Activated CD4-positive, alpha-beta T cell treated with anti-CD3 and anti-CD28 coated beads, Interleukin-2, amount 50 U/mL, for 16 hours (primary cell): ENCODE data around the gene POLR3GL.

Experiments used
- DNase-seq: peaks from one replicate; pipeline ENCODE4 v3.0.0-alpha.2; 2020

POLR3GL gene

DNA sequence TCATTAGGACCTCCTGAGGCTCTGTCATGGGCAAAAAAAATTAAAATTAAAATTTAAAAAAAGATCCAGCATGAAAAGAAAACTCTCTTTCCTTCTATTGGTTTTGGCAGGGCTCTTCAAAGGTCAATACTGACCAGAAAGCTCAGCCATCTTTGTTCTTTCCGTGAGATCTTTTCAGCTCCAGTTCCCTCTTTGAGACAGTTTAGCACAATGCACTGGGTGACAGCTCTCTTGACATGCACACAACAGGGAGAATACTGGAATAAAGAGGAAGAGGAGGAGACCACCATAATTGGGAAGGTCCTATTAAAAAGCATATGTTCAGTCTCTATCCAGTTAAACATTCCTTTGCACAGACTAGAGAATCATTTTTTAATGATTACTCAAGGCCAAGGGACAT is 13.0 kb upstream of the POLR3GL start:
- no peak for DNase-seq

DNA sequence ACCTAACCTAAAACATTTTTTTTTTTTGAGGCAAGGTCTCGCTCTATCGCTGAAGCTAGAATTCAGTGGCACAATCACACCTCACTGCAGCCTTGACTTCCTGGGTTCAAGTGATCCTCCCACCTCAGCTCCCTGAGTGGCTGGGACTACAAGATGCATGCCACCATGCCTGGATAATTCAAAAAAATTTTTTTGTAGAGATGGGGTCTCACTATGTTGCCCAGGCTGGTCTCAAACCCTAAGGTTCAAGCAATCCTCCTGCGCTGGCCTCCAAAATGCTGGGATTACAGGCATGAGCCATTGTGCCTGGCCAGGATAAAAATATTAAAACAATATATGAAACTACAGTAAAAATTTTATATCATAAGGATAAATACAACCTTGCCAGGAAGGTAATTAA is 11.6 kb upstream of the POLR3GL start:
- DNase-seq, result no peak

DNA sequence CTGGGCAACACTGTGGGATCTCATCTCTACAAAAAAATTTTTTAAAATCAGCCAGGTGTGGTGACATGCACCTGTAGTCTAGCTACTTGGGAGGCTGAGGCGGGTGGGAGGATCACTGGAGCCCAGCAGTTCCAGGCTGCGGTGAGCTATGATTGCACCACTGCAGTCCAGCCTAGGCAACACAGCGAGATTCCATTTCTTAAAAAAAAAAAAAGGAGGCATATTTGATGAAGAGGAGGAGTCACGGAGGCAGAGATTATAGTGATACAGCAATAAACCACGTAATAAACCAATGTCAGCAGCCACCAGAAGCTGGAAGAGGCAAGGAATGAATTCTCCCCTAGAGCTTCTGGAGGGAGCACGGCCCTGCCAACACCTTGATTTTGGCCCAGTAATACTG is 10.6 kb upstream of the POLR3GL start:
- DNase-seq, result no peak

DNA sequence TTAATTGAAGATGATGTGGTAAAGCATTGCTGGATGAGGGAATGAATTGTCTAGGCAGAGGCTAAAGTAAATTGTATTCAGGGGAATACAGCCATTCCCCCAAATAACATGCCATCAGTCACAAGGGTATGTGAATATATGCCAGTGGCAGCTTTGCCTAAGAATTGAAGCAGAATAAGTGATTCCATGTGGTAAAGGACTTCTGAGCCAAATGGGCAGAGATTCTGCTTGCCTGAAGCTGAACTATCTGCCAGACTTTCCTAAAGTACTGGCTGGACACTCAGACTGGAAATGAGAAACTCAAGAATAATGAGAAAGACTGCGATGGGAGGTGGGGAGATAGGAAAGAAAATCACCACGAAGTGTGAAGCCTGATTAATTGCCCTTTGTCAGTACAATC is 9.1 kb upstream of the POLR3GL start:
- DNase-seq, result no peak

DNA sequence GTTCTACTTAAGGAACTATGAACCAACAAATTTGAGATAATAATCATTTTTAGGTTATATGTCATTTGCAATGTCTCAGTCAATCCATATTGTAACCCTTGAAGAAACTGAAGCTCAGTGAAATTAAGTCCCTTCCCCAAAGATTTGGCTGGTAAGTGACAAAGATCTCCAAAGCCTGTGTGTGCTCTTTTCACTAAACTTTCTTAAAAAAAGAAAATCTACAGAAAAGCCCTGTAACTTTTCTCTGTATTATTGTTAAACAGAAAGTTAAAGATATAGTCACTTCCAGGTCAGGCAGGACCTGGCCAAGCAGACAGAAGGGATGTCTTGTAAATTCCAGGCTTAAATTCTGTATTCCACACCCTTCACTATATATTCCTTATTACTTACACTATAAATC is 8.1 kb upstream of the POLR3GL start:
- DNase-seq, result no peak

DNA sequence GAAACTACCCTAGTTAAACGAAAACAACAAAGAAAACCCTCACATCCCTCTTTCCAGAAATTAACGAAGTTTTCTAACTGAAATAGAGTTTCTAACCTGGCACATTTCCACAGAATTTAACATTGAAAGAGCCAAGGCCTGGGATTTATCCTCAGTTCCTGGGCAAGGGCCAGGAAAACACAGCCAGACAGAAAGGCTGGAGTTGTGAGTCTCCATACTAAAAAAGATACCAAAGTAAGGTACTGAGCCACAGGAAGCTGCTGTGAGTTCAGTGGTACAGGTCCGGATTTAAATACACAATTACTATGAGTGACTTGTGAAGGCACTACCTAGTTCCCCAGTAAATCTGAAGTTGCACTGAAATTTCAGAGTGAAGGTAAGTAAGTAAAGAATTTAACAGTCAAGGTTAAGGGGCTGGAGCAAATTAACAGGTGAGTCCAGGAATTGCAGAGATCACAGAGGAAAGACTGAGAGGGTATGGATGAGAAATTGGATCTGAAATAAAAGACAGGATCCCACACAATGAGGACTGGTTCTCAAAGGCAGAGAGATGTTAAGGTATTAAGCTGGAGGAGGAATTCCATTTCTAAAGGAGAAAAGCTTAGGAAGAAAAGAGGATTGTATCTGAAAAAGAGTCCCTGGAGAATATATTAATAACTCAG is 7.6 kb upstream of the POLR3GL start:
- DNase-seq, result no peak

DNA sequence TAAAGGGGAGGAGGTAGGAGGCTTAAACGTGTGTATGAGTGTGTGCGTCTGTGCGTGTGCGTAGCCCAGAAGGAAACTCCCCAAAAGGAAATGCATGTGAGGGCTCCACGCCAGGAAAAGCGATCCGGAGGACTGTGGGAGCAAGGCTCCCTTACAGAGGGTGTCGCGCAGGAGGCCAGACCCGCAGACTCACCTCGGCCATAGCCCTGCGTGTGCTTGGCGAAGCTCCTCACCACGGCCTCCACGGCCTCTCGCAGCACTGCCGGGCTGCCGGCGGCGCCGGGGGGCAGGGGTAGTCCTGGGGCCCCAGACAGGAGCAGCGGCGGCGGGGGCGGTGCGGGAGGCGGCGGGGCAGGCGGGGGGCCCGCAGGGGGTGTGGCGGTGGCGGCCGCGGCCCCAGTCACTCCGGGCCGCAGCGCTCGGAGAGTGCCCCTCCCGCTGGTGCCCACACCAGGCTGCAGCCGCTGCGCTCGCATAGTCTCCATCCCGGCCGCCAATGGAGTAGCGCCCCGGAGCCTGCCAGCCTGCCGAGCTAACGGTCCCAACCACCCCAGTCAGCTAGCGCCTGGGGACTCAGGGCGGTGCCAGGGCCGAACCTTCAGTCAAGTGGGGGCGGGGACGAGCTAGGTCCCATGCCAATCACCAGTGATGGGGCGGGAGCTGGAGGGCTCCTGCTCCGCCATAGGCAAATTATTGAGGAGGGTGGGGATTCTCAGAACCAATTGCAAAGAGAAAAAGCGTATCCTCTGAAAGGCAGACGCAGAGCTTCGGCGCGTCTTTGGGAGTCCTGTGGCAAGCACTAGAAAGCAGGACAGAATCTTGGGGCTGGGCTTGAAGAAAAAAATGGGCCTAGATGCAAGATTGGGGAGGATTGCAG is 6.8 kb upstream of the POLR3GL start, which contains the start of gene LIX1L:
Gene LIX1L (minus strand): TSS at position 575 of the 877 bp plus-strand sequence. CDS start 90 bp downstream, at position 485.
- DNase-seq, result peak; percentile 98

DNA sequence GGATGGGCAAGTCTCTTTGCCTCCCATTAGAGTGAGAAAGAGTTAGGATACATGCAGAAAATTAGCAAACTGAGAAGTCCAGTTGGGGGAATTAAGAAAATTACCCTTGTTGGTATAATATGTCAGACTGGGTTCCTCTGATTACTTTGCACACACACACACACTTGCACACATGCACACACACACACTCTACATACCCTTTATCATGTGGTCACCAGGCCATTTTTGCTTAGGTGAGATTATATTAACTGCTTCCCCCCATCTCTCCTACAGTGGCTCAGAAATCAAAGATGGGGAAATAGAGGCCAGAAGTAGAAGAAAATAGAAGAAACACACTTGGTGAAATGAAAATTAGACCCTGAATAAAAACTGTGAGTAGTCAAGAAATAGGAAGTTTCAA is 5.8 kb upstream of the POLR3GL start:
- DNase-seq, result no peak

DNA sequence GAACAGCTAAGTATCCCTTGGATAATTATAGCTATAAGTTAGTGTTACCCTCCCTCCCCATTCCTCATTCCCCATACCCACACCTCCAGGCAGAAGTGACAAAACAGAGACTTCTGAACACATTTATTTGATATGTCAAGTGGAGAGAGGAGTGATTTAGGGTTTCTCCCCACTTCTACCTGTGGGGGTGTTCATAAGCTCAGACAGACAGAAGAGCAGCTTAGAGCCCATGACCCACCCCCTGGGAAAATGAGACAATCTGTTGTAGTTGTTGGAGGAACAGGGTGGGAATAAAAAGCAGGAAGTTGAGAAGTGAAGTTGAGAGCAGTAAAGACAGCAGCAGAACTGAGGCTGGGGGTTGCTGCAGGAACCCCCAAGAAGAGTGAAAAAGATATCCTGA is 5.2 kb upstream of the POLR3GL start:
- DNase-seq, result no peak

DNA sequence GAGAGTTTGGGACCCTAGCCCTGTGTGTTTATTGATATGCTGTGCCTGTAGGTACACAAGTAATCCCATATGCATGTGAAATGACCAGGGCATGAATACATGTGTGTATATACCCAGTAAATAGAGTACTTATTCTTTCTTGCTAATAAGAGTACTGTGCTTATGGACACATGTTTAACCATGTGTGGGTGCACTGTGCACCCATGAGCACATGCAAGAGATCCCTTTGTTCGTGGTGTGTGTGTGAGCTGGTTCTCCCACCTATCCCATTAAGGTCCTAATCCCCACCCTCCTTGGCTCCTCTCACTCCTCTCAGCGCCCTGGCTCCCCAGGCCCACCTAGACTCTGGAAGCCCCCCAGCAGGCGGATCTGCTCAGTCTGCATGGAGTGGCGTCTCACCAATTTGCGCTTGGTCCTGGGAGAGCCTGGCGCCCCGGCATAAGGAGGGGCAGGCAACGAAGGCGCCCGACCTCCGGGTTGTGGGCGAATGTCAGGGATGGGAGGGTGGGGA is 4.5 kb upstream of the POLR3GL start:
- DNase-seq, result no peak

DNA sequence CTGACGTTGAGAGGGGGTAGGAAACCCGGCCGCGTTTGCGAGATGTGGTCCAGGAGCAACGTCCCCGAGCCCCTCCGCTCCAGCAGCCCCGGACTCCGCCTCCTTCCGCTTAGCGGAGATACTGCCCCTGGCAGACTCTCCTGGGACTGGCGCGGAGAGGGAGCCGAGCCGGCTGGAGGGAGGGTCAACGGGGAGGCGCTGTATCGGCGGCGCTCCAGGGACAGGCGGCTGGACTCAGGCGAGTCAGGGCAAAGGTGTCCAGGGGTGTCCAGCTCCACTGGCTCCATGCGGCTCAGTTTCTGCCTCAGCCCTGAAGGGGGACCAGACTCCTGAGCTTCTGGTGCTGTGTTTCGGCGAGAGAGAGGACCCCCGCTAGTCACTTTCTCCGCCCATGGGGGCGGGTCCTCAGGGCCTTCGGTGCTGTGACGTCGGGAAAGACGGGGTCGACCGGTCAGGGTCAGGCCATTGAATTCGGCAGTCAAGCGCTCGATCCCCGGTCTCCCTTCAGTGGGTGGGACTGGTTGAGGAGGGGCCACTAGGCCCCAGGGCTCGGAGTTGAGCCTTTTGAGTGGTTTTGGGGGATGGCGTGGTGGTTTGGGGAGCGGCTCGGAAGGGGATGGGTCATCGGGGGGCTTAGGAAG is 3.9 kb upstream of the POLR3GL start:
- peak; percentile 49 for DNase-seq

DNA sequence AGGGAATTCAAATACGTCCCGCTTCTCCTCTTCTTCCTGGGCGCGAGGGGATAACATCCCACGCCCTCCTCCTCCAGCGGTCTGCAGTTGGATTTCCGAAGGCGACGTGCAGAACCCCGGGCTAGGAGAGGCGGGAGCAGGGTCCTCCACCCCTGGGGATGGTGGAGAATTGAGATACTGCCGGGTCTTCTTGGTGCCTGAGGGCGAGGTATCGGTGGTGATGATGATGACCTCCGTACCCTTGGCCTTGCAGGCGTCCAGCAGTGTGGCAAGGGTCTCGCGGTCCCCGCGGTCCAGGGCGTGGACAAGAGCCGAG is 3.4 kb upstream of the POLR3GL start:
- no peak for DNase-seq

DNA sequence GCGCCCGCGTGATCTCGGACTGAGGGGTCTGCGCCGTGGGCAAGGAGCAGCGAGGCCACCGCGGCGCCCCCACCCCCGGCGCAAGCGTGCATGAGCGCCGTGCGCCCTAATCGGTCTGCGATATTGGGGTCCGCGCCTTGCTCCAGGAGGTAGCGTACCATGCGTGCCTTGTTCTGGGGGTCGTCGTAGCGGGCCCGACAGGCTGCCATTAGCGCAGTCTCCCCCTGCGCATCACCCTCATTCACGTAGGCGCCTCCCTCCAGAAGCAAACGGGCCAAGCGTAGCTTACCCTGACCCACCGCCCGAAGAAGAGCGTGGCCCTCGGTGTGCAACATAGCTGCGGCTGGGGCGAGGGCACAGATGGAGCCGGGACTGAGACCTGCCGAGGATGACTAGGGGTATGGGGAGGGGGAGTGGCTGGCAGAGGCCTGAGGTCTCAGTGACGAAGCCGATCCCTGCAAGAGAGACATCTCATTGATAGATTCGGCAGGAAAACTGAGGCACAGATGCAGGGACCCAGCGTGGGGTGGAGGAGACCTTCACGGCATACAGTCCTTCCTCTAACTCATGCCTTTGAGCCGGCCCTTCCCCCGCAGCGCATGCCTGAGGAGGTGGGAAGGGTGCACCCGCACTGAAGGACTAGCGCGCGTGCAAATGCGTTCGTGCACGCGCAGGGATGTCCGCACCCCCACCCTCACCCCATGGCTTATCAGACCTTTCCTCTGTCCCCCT is 2.9 kb upstream of the POLR3GL start:
- DNase-seq, result peak; percentile 58

DNA sequence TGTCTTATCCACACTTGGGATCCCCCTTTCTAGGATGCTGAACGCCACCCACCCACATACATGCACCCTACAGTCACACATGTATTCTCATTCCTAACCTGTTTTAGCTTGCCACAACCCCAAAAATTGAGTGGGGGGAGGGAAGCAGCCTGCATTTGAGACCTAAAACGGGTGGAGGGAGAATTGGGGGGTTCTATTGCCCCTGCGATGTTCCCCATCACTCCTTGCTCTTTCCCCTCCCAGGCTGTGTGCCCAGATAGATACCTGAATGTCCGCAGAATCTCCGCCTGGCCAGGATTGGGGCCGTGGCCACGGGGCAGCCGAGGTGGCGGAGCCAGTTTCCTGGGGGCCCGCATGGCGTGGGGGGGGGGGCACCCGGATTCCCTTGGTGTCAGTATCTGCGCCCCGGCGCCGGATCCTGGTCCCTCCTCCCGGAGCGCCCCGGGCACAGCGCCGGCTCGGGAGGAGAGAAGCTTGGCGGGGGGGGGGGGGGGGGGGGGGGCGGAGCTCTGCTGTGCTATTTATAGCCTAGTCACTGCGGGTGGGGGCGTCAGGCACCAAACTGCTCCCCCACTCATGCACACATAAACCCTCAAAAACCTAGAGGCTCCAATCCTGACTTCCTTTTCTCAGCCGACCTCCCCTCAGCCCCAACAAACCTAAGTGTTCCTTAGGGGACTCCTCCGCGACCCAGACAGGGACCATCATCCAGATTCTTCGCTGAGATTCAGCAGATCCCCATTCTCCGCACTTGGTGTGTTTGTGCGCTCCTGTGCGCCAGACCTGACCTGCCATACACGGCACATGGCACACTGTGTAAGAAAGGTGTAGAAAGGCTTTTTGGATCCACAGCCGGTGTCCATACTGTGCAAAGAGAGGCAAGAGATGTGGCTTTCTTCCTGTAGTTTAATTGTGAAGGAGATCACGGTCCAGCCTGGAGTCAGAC is 2.1 kb upstream of the POLR3GL start:
- DNase-seq, result no peak

DNA sequence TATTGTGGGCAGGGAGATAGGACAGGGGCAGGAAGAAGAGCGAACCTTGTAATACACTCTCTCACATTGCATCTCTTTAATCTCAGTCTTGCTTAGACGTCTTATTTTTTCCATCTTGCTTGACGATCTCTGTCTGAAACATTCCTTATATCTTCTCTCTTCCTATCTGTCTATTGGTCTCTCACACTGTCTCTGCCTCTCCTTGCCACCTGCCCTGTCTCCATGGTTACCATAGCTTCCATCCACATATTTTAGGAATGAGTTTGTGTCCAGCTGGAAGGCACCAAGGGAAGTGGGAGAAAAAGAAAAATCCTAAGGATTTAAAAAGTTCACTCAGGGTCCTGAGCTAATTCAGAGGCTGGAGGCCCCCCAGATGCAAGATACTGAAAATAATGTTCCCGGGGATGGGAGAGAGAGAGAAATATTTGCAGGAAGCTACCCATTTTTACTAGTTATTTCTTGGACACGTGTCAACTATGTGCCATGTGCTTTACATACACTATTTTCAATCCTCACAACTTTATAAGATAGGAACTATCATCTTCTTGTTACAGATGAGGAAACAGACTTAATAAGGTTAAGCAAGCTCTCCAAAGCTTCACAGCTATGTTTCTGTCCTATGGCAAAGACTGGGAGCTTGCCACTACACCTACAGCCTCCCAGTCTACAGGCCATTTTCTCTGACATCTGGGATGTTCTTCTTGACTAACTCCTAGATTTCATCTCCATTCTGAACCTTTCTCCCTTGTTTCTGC is 1.0 kb upstream of the POLR3GL start:
- DNase-seq, result no peak

DNA sequence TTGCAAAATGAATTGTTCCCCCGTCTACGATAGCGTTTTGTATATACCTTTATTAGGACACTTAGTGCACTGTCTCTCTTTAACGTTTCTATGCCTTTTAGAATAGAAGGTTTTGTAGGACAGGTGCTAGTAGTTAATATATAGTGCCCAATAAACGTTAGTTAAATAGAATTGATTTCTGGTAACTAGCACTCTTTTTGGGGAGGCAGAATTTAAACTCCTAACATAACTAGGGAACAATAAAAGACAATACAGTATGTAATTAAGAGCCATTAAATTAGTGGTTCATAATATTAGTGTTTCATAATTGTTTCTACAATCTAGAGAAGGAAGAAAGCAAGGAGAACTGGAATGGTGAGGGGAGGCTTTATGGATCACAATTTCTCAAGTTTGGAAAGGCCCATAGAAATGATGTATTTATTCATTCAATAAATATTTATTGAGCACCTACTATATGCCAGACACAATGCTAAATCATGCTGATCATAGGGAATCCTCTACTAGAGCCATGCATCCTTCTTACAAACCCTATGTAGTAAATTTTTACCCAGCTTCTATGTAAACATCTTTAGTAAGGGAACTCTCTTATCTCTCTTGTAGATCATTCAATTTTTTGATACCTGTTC is 742 bp downstream of the POLR3GL start:
- no peak for DNase-seq

DNA sequence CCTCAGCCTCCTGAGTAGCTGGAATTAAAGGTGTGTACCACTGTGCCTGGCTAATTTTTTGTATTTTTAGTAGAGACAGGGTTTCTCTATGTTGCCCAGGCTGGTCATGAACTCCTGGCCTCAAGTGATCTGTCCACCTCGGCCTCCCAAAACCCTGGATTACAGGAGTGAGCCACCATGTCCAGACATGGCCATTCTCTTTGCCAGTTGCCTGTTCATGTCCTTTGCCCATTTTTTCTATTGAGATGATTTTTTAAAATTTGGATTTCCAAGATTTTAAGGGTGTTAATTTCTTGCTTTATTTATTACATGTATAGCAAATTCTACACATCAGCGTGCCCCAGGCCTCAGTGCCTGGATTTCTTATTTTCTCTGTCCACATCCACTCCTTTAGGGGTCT is 2.8 kb downstream of the POLR3GL start:
- no peak for DNase-seq

DNA sequence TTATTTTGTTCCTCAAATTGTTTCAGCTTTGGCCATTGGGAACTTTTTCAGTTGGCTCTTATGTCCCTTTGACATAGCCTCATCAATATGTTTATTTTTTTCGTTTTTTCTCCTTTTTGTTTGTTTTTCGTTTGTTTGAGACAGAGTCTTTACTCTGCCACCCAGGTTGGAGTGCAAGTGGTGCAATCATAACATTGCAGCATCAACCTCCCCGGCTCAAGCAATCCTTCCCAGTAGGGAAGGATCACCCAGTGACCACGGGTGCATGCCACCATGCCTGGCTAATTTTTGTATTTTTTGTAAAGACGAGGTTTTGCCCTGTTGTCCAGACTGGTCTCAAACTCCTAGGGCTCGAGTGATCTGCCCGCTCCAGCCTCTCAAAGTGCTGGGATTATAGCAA is 8.1 kb downstream of the POLR3GL start:
- no peak for DNase-seq

DNA sequence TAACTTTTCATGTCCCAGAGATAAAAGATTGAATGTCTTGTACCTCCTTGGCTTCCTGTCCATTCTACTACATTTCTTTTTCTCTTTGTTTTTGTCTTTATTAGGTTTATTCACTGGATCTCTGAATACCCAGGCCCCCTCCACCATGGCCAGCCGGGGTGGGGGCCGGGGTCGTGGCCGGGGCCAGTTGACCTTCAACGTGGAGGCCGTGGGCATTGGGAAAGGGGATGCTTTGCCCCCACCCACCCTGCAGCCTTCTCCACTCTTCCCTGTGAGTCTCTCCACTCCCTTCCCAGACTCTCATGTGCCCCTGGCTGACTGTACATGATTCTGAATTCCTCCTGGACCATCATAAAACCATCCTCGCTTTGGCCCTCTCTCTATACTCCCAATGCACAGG is 10.2 kb downstream of the POLR3GL start:
- no peak for DNase-seq

DNA sequence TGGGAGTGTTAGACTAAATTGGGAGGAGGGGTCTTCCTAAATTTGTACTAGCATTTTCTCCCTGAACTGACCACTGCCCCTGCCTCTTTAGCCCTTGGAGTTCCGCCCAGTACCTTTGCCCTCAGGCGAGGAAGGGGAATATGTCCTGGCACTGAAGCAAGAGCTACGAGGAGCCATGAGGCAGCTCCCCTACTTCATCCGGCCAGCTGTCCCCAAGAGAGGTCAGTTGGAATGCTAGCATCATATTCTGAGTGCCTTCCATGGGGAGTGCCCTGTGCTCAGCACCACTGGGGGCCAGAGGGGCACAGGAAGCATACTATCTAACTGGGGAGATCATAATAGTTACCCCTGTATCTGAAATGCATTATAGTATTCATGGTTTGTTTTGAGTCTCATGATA is 10.7 kb downstream of the POLR3GL start:
- DNase-seq, result no peak

DNA sequence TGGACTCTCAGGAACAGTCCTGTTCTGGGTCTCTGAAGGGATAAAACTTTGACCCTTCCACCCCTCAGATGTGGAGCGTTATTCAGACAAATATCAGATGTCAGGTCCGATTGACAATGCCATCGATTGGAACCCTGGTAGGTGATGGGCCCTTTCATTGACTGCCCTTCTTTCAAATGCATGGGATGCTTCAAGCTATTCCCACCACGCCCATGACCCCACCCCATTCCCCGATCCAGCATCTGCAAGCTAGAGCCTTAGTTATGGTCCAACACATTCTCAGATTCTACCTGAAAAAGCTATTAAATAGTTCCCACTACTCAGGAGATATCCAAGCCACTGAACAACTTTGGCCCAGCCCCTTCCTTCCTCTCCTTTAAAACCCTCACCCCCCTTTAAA is 12.5 kb downstream of the POLR3GL start:
- DNase-seq, result no peak
